ENCODE measurements around the gene CLRN1.

DNA sequence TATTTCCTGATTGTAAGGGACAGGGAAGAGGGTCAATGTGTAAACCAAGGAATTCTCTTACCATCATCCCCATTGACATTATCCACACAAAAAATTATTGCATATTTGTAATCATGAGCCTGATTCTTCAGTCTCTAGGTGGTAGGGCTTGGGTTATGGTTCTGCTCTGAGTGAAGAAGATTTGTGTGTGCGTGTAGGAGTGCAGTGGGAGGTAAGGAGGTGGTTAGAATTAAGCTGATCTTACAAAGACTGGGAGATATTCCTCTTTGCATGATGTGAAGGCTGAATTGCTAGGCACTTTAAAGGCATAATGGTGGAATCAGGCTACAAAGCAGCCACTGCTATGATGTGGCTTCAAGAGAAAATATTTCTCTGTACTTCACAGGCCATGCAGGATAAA, 44.3 kb downstream of the CLRN1 start:
- TF ChIP-seq, protein P1, sequence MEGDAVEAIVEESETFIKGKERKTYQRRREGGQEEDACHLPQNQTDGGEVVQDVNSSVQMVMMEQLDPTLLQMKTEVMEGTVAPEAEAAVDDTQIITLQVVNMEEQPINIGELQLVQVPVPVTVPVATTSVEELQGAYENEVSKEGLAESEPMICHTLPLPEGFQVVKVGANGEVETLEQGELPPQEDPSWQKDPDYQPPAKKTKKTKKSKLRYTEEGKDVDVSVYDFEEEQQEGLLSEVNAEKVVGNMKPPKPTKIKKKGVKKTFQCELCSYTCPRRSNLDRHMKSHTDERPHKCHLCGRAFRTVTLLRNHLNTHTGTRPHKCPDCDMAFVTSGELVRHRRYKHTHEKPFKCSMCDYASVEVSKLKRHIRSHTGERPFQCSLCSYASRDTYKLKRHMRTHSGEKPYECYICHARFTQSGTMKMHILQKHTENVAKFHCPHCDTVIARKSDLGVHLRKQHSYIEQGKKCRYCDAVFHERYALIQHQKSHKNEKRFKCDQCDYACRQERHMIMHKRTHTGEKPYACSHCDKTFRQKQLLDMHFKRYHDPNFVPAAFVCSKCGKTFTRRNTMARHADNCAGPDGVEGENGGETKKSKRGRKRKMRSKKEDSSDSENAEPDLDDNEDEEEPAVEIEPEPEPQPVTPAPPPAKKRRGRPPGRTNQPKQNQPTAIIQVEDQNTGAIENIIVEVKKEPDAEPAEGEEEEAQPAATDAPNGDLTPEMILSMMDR (IDR thresholded peaks at IDR 0.05; ENCODE audit: borderline replicate concordance, extremely low read depth, low read length, poor library complexity, severe bottlenecking): no peak
- no peak for TF ChIP-seq EZH2 (IDR thresholded peaks at IDR 0.05; ENCODE audit: borderline replicate concordance, low read depth, low read length, severe bottlenecking)

Measured in DND-41 (cell line).